ENCODE measurements around the gene GYPB.
"Not testable (repeated sequence)": the region's sequence is repeated elsewhere in the genome, so short reads cannot be mapped to it uniquely, and the experiment has no call there.

GRCh38 chr4:144031875-144032274 is 12.7 kb upstream of the GYPB start:
- TF ChIP-seq EZH2, CTCF, EZH2phosphoT487 (IDR thresholded peaks at IDR 0.05): not testable (repeated sequence)
